GM19193 (cell line): Measurements from ENCODE around the gene CBFB.

Source experiments
- POLR2A ChIP-seq: IDR thresholded peaks from 4 replicates; pipeline ENCODE4 v1.6.1; 2011; ENCODE audit not compliant: insufficient read depth, insufficient read length; ENCODE audit errors: extremely low read depth

Gene CBFB

GRCh38 chr16:67149276-67150046 lies 120.5 kb downstream of the CBFB start:
- no peak for TF ChIP-seq POLR2A

GRCh38 chr16:67150047-67150832 lies 121.3 kb downstream of the CBFB start:
- TF ChIP-seq POLR2A = no peak
